HUES48 (cell line): ENCODE measurements around the gene GRID1.

Experiments
- H3K27ac ChIP-seq: one replicate; pipeline ENCODE4 v1.7.0; 2013; ENCODE audit warnings: low read depth, low read length, inconsistent platforms
- H3K27me3 ChIP-seq: 2 replicates; pipeline ENCODE4 v1.6.1; 2013; ENCODE audit warnings: mild to moderate bottlenecking, low read length; ENCODE audit not compliant: control insufficient read depth, insufficient read depth
- H3K36me3 ChIP-seq: 2 replicates; pipeline ENCODE4 v1.6.1; 2013; ENCODE audit warnings: low read length; ENCODE audit not compliant: control insufficient read depth, insufficient read depth
- H3K4me1 ChIP-seq: 2 replicates; pipeline ENCODE4 v1.6.1; 2013; ENCODE audit warnings: mild to moderate bottlenecking, low read length; ENCODE audit not compliant: control insufficient read depth, insufficient read depth
- H3K4me3 ChIP-seq: 2 replicates; pipeline ENCODE4 v1.5.1; 2013; ENCODE audit warnings: mild to moderate bottlenecking, low read depth, low read length
- H3K9ac ChIP-seq: 2 replicates; pipeline ENCODE4 v1.6.1; 2013; ENCODE audit warnings: mild to moderate bottlenecking, low read depth, low read length, moderate library complexity
- H3K9me3 ChIP-seq: 2 replicates; pipeline ENCODE4 v1.6.1; 2013; ENCODE audit warnings: low read length; ENCODE audit not compliant: control insufficient read depth, insufficient read depth

GRID1 gene

GRCh38 chr10:86105640-86106039 lies 261.0 kb downstream of the GRID1 start:
- H3K9ac ChIP-seq = no peak overlapping the region
- H3K4me1 ChIP-seq = no peaks in the 10 kb centered on the region
- no peak overlapping the region for H3K4me3 ChIP-seq

DNA sequence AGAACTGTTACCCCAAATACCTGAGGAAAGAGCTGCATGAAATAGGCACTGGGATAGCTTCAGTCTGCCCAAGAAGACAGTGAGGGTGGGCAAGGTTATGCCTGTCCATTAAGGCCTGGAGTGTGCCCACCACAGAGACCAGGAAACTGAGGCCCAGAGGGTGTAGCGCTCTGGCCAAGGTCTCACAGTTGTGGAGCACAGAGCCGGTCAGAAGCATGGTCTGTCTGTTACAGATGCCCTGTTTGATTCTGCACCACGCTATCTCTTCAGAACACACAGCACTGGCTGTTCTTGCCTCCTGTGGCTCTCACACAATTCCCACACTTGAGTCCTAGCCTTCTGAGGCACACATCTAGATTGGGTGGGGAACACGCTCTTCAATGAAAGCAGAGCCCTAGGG lies 261.4 kb downstream of the GRID1 start:
- Histone ChIP-seq H3K9me3 (no peaks in the 10 kb centered on the region), H3K9ac (no peak overlapping the region), H3K27me3 (no peaks in the 10 kb centered on the region), H3K36me3 (no peaks in the 10 kb centered on the region), H3K27ac (no peak overlapping the region), H3K4me3 (no peak overlapping the region), H3K4me1 (no peaks in the 10 kb centered on the region)

More at GRCh38 chr10:86105640-86106039, 261.0 kb downstream of the GRID1 start:
- H3K36me3 ChIP-seq = no peaks in the 10 kb centered on the region
- H3K27ac ChIP-seq = no peak overlapping the region
- no peaks in the 10 kb centered on the region for H3K27me3 ChIP-seq
- no peaks in the 10 kb centered on the region for H3K9me3 ChIP-seq

DNA sequence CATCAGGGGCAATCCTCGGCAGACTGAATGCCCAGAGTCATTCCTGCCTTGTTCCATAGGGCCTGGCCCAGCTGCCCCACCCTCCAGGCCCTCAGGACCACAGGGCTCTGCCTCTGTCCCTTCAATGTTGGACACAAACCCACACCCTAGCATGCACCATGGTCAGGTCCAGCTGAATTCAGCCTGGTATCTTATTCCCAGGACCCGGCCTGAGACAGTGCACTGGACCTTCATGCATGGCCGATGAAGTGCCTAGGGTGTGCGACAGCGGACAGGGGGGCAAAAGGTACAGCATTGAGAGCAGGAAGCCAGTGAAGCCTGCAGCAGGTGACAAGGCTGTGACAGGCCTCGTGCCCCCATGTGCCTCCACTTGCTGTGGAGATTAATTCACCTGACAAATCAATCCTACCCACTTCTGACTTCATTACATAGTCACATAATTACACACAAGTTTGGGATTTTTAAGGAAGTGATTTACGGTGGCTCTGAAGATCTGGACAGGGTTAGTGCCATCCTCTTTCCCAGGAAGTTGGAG lies 261.9 kb downstream of the GRID1 start:
- H3K4me1 ChIP-seq = no peaks in the 10 kb centered on the region
- no peak overlapping the region for H3K9ac ChIP-seq
- H3K9me3 ChIP-seq = no peaks in the 10 kb centered on the region
- no peaks in the 10 kb centered on the region for H3K36me3 ChIP-seq
- H3K4me3 ChIP-seq = no peak overlapping the region
- H3K27ac ChIP-seq = no peak overlapping the region
- H3K27me3 ChIP-seq = no peaks in the 10 kb centered on the region

DNA sequence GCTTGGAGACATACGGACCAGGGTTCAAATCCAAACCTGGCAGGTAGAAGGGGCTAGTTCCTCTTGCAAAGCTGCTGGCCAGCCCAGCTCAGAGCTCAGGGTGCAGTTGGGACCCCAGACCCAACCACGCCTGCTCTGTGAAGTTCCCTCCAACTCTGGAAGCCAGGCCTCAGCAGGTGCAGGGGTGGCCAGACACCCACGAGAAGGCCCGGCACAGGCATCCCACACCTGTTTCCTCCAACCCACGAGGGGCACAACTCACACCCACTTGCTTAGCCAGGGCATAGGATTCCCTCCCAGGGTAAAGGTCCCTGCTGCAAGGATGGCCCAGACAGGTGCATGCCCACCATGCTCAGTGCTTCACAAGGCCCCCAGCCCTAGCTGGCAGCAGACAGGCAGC lies 262.4 kb downstream of the GRID1 start:
- no peaks in the 10 kb centered on the region for H3K27me3 ChIP-seq
- no peaks in the 10 kb centered on the region for H3K4me1 ChIP-seq
- no peak overlapping the region for H3K9ac ChIP-seq
- no peaks in the 10 kb centered on the region for H3K36me3 ChIP-seq
- no peaks in the 10 kb centered on the region for H3K9me3 ChIP-seq
- H3K27ac ChIP-seq = no peak overlapping the region
- no peak overlapping the region for H3K4me3 ChIP-seq

- H3K27ac ChIP-seq = no peak overlapping the region
- no peak overlapping the region for H3K9ac ChIP-seq
These were observed 263.0 kb downstream of the GRID1 start for GRCh38 chr10:86103391-86104101.

GRCh38 chr10:86102451-86102850 lies 264.1 kb downstream of the GRID1 start:
- H3K36me3 ChIP-seq = no peaks in the 10 kb centered on the region
- H3K9me3 ChIP-seq = no peaks in the 10 kb centered on the region
- no peaks in the 10 kb centered on the region for H3K27me3 ChIP-seq
- H3K4me3 ChIP-seq = no peak overlapping the region
- no peak overlapping the region for H3K9ac ChIP-seq
- no peak overlapping the region for H3K27ac ChIP-seq
- no peaks in the 10 kb centered on the region for H3K4me1 ChIP-seq

More at GRCh38 chr10:86103391-86104101, 263.0 kb downstream of the GRID1 start:
- Histone ChIP-seq H3K27me3 (no peaks in the 10 kb centered on the region), H3K4me3 (no peak overlapping the region), H3K4me1 (no peaks in the 10 kb centered on the region), H3K9me3 (no peaks in the 10 kb centered on the region), H3K36me3 (no peaks in the 10 kb centered on the region)

DNA sequence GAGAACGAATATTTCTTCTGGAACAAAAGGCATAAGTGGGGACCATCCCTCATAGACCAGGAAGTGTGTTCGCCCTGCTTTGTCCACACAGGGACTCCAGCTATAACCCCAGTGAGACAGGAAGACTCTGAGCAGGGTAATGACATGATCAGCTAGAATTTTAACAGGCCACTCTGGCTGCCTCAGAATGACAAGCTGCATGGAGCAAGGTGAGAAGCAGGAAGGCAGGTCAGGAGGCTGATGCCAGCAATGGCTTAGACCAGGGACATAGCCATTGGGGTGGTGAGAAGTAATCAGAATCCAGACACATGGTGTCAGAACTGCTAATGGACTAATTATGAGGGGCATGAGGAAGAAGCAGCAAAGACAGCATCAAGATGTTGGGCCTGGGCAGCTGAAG lies 264.6 kb downstream of the GRID1 start:
- no peak overlapping the region for H3K4me3 ChIP-seq
- H3K9me3 ChIP-seq = no peaks in the 10 kb centered on the region
- no peaks in the 10 kb centered on the region for H3K4me1 ChIP-seq
- no peaks in the 10 kb centered on the region for H3K36me3 ChIP-seq
- H3K9ac ChIP-seq = no peak overlapping the region
- no peak overlapping the region for H3K27ac ChIP-seq
- H3K27me3 ChIP-seq = no peaks in the 10 kb centered on the region

DNA sequence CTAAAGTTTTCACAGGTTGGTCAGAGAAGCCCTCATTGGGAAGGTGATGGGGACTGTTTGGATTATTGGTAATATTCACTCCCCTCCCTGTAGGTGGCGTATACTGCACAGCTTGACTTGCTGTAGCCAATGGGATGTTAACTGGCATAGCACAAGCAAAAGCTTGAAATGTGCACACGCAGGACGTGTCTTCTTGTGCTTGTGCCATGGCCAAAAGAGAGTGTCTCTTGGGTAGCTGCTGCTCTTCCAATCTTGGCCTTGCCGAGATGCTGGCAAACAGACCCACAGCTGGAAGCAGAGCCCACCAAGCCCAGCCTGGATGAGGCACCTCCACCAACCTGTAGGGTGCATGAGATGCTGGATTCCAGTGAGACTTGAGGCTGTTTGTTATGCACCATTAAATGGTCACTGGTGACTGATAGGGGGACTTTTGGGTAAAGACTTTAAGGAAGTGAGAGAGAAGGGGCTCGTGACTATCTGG lies 266.0 kb downstream of the GRID1 start:
- Histone ChIP-seq H3K27me3 (no peaks in the 10 kb centered on the region), H3K4me3 (no peak overlapping the region), H3K9me3 (no peaks in the 10 kb centered on the region)

GRCh38 chr10:86099542-86100334 lies 266.9 kb downstream of the GRID1 start:
- H3K4me3 ChIP-seq = no peak overlapping the region
- no peak overlapping the region for H3K9ac ChIP-seq
- no peaks in the 10 kb centered on the region for H3K4me1 ChIP-seq
- no peak overlapping the region for H3K27ac ChIP-seq
- no peaks in the 10 kb centered on the region for H3K36me3 ChIP-seq
- H3K9me3 ChIP-seq = no peaks in the 10 kb centered on the region
- no peaks in the 10 kb centered on the region for H3K27me3 ChIP-seq

More for the DNA sequence above, 266.0 kb downstream of the GRID1 start:
- no peaks in the 10 kb centered on the region for H3K4me1 ChIP-seq
- no peak overlapping the region for H3K9ac ChIP-seq
- no peak overlapping the region for H3K27ac ChIP-seq
- no peaks in the 10 kb centered on the region for H3K36me3 ChIP-seq

GRCh38 chr10:86098187-86098881 lies 268.3 kb downstream of the GRID1 start:
- Histone ChIP-seq H3K4me3 (no peak overlapping the region), H3K27ac (no peak overlapping the region), H3K27me3 (no peaks in the 10 kb centered on the region), H3K9me3 (no peaks in the 10 kb centered on the region), H3K36me3 (no peaks in the 10 kb centered on the region), H3K4me1 (no peaks in the 10 kb centered on the region), H3K9ac (no peak overlapping the region)
